Motor neuron (in vitro differentiated cells): ENCODE data around the gene SNRPB2. TPM values are rescaled to one million over a fixed set of nuclear protein-coding genes. Genes with fewer than 3 reads are reported as not detected.

Experiments used
- ATAC-seq, 8 experiments: fragments of 200-7000 bp; cut with Tn5 transposase; replicated peaks in 6 of 8; 2 replicates each; pipeline ENCODE4 v1.8.0; 2021; ENCODE audit warnings: mild to moderate bottlenecking in 8 of 8, moderate library complexity in 8 of 8
- H3K27ac ChIP-seq, 2 donors: fragments of 250-450 bp; sonication (Bioruptor Pico); 2 replicates each; pipeline ENCODE4 v1.9.0; 2021; ENCODE audit warnings: antibody characterized with exemption in 2 of 2, mild to moderate bottlenecking in 2 of 2, moderate library complexity in 1 of 2
- H3K4me1 ChIP-seq, 2 donors: fragments of 250-450 bp; sonication (Bioruptor Pico); replicated peaks in 1 of 2; 2 replicates each; pipeline ENCODE4 v1.6.1; 2021; ENCODE audit warnings: antibody characterized with exemption in 2 of 2, mild to moderate bottlenecking in 2 of 2, moderate library complexity in 1 of 2
- H3K4me3 ChIP-seq, 5 donors: fragments of 250-450 bp; sonication (Bioruptor Pico); 2 replicates each; pipeline ENCODE4 v1.9.0; 2021; ENCODE audit warnings: antibody characterized with exemption in 5 of 5, mild to moderate bottlenecking in 5 of 5, moderate library complexity in 4 of 5
- WGBS, 10 experiments: fragments of 450-650 bp; shearing (Covaris generic); methylation state at CpG; one replicate each; pipeline ENCODE4 v1.0.0; 2022; 5-methylcytosine and 5-hydroxymethylcytosine counted together
- in situ Hi-C, 9 experiments: fragments of 400-800 bp; cut with MboI; loops; one replicate each; pipeline ENCODE4 v1.15.0; 2021; ENCODE audit warnings: low sequenced_read_pairs in 9 of 9, low pct_unique_long_range_greater_than_20kb in 2 of 9; ENCODE audit not compliant: unreplicated experiment in 9 of 9
- total RNA-seq, 8 experiments: library from RNA; unstranded; fragments of 300-600 nt; gene quantifications; 2 replicates each; pipeline versions ENCODE4 v1.2.3 to v1.2.4, GENCODE V29; 2022

Gene SNRPB2
- total RNA-seq, 8 experiments from 2014 or later: 66.4 to 128 (median 88.8) TPM

DNA sequence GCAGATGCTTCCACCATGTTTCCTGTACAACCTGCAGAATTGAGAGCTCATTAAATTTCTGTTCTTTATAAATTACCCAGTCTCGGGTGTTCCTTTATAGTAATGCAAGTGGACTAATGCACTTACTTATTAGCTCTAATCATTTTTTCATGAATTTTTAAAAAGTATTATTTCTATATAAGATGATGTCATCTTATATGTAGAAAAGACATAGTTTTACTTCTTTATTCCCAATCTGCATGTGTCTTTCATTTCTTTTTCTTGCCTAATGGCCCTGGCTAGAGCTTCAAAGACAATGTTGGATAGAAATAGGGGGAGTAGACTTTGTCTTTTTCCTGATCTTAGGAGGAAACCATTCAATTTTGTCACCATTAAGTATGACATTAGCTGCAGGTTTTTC lies 46.1 kb downstream of the SNRPB2 start:
- Histone ChIP-seq H3K4me1 (no peaks in the 10 kb centered on the region), H3K27ac (no peak overlapping the region), H3K4me3 (no peak overlapping the region)
- WGBS, 10 experiments: 0 to 83% (median 40%) methylated on average over 1 of the region's 1 CpG; no CpG with 5 or more reads in 3 of the 10 experiments
- in situ Hi-C loops: no loop called here
- no peak for ATAC-seq

DNA sequence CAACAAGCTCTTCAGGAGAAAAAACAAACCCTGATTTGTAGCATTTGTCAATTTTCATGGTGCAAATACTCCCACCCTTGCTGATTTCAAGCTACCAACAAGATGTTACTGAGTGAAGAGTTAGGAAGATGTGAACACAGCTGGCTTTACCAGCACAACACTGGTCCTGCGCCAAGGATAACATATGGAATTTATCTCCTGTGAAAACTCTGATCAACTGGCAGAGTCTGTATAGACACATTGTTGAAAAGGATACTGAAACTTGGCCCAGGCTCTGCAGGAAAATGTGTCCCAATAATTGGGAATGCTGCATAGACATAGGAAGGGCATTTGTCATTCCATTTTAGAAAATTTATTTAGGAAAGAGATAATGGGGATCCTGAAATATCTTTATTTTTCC lies 47.3 kb downstream of the SNRPB2 start:
- in situ Hi-C loops: no loop called here
- WGBS, 10 experiments: 0 to 100% (median 90%) methylated on average over 1 of the region's 1 CpG; no CpG with 5 or more reads in 5 of the 10 experiments
- Histone ChIP-seq H3K27ac (no peak overlapping the region), H3K4me1 (no peaks in the 10 kb centered on the region), H3K4me3 (no peak overlapping the region)
- ATAC-seq: no peak

DNA sequence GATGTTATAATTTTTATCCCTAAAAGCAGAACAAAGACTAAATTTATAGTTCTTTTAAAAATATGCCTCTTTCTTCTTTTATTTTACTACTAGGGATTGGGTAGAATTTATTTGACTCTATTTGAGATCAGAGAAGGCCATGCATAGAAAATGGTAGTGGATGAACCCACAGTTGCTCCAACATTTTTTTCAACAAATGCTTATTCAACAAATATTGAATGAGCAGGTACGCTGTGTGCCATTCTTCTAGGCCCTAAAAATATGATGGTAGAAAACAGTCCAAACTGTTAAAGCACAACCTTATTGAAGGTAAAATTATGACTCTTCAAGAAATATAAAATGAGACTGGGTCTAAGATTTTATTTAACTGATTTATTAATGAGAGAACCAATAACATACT lies 48.3 kb downstream of the SNRPB2 start:
- no peak overlapping the region for H3K27ac ChIP-seq
- no peaks in the 10 kb centered on the region for H3K4me1 ChIP-seq
- H3K4me3 ChIP-seq: no peak overlapping the region
- in situ Hi-C loops: no loop called here
- no peak for ATAC-seq
- WGBS, 10 experiments: 43 to 100% (median 92%) methylated on average over 1 of the region's 1 CpG; no CpG with 5 or more reads in 1 of the 10 experiments

DNA sequence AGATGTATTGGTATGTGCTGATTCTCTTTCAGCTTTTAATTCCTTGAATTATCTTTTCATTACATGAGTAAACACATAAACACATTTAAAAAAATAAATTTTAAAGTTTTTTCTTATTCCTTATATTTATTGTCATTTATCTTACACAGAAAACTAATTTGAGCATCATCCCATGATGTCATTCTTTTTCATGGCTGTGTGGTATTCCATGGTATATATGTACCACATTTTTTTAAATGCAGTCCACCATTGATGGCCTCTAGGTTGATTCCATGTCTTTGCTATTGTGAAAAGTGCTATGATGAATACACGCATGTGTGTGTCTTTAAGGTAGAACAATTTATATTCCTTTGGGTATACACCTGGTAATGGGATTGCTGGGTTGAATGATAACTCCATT lies 51.7 kb downstream of the SNRPB2 start:
- 18 to 100% (median 64%) methylated on average over 1 of the region's 1 CpG; no CpG with 5 or more reads in 4 of the 10 experiments for WGBS, 10 experiments
- in situ Hi-C loops: no loop called here
- no peak overlapping the region for H3K4me3 ChIP-seq
- H3K4me1 ChIP-seq: no peaks in the 10 kb centered on the region
- ATAC-seq: no peak
- H3K27ac ChIP-seq: no peak overlapping the region

GRCh38 chr20:16785226-16785625 lies 55.4 kb downstream of the SNRPB2 start:
- in situ Hi-C loops: no loop called here
- H3K4me1 ChIP-seq: no peaks in the 10 kb centered on the region
- no peak overlapping the region for H3K27ac ChIP-seq
- ATAC-seq: no peak
- no peak overlapping the region for H3K4me3 ChIP-seq
- WGBS, 10 experiments: 0 to 92% (median 59%) methylated on average over 1 of the region's 1 CpG; no CpG with 5 or more reads in 4 of the 10 experiments

Other genes with a start within 250 kb of the SNRPB2 start
- 10 to 100 TPM in 2 of 8 experiments, 1 to 10 TPM in 6; 4.5 to 11.7 (median 7.8) TPM for gene KIF16B, start 156.6 kb upstream of the SNRPB2 start, total RNA-seq
- gene OTOR, start 18.3 kb downstream of the SNRPB2 start, total RNA-seq: under 1 TPM in 2 of 8 experiments, not detected in 6; 0.14 to 0.32 TPM